K562 (cell line): ENCODE data around the gene MYH9. TPM values are rescaled to one million over a fixed set of nuclear protein-coding genes. Genes with fewer than 3 reads are reported as not detected.

ENCODE experiments used
- ATAC-seq: fragments of 200-7000 bp; cut with Tn5 transposase; 3 replicates; pipeline ENCODE4 v1.9.1; 2020; ENCODE audit warnings: moderate library complexity
- BruUV-seq: library from RNA; stranded (reverse); fragments of 400-500 nt; replicated peaks from 2 replicates; lab custom pipeline; 2021; lab: Mats Ljungman, UMichigan
- CTCF ChIA-PET: fragments of 300-600 bp; formaldehyde crosslinking; extraction: SDS; loops from one replicate; lab custom pipeline; 2021; ENCODE audit warnings: low intra/inter-chr PET ratio; lab: Yijun Ruan, JAX
- POLR2A ChIA-PET: fragments of 300-600, 350-650 bp; sonication (Branson Sonifier 250); formaldehyde crosslinking; extraction: SDS; loops from one replicate; lab custom pipeline; 2021; ENCODE audit warnings: antibody characterized with exemption, inconsistent platforms; lab: Yijun Ruan, JAX
- DNase-seq, 4 experiments: peaks; one replicate each; pipeline versions ENCODE4 v3.0.0 to v3.0.0-alpha.2; 2011 to 2018; ENCODE audit warnings: low spot score in 3 of 4, mixed read lengths in 3 of 4; ENCODE audit errors: extremely low read depth in 1 of 4
- FAIRE-seq: peaks from 2 replicates; lab custom pipeline; 2011; peaks lifted over from hg19 to GRCh38; lab: Jason Lieb, UNC
- H2AFZ ChIP-seq: 2 replicates; pipeline ENCODE4 v1.6.0; 2011; ENCODE audit warnings: low read depth, low read length, control low read depth, inconsistent platforms
- H3K27ac ChIP-seq: fragments of 200-600 bp; 3 replicates; pipeline ENCODE4 v1.8.0; 2011; ENCODE audit warnings: low read depth, mild to moderate bottlenecking, control low read depth, inconsistent platforms, low read length, moderate library complexity, mixed read lengths; ENCODE audit errors: extremely low read depth
- H3K27me3 ChIP-seq, 2 experiments: fragments of 300-600 bp in 1 of 2; 2 replicates in 1 of 2; 3 replicates in 1 of 2; pipeline versions ENCODE4 v1.6.0 to v1.8.0; 2011; ENCODE audit warnings: inconsistent platforms in 2 of 2, low read length in 2 of 2, mild to moderate bottlenecking in 1 of 2, mixed read lengths in 1 of 2, moderate library complexity in 1 of 2; ENCODE audit not compliant: control insufficient read depth in 2 of 2, insufficient read depth in 2 of 2
- H3K36me3 ChIP-seq: fragments of 300-600 bp; 3 replicates; pipeline ENCODE4 v1.8.0; 2011; ENCODE audit warnings: mild to moderate bottlenecking, low read length, inconsistent platforms; ENCODE audit not compliant: control insufficient read depth, insufficient read depth
- H3K4me1 ChIP-seq, 2 experiments: fragments of 200-600 bp in 1 of 2; replicated peaks in 1 of 2; 2 replicates in 1 of 2; 3 replicates in 1 of 2; pipeline versions ENCODE4 v1.5.1 to v1.8.0; 2011; ENCODE audit warnings: inconsistent platforms in 2 of 2, low read length in 2 of 2, mild to moderate bottlenecking in 1 of 2, mixed read lengths in 1 of 2, moderate library complexity in 1 of 2; ENCODE audit not compliant: control insufficient read depth in 2 of 2, insufficient read depth in 2 of 2
- H3K4me2 ChIP-seq: 2 replicates; pipeline ENCODE4 v1.6.1; 2011; ENCODE audit warnings: low read length, control low read depth, inconsistent platforms, mixed read lengths; ENCODE audit not compliant: insufficient read depth
- H3K4me3 ChIP-seq: fragments of 200-600 bp; sonication (generic), shearing (Covaris generic); 2 replicates; pipeline ENCODE4 v1.5.1; 2016; ENCODE audit warnings: control low read depth, inconsistent platforms
- H3K79me2 ChIP-seq: fragments of 200-600 bp; 3 replicates; pipeline ENCODE4 v1.8.0; 2011; ENCODE audit warnings: low read length, inconsistent platforms; ENCODE audit not compliant: control insufficient read depth, insufficient read depth
- H3K9ac ChIP-seq, 2 experiments: 2 replicates each; pipeline versions ENCODE4 v1.6.0 to v1.6.1; 2011; ENCODE audit warnings: low read depth in 2 of 2, low read length in 2 of 2, control low read depth in 1 of 2, inconsistent platforms in 1 of 2, mild to moderate bottlenecking in 1 of 2, mixed read lengths in 1 of 2; ENCODE audit not compliant: insufficient read depth in 1 of 2
- H3K9me1 ChIP-seq: one replicate; pipeline ENCODE4 v1.6.0; 2011; ENCODE audit warnings: inconsistent platforms, mild to moderate bottlenecking, low read length, moderate library complexity; ENCODE audit not compliant: control insufficient read depth, insufficient read depth
- H3K9me3 ChIP-seq: replicated peaks from 2 replicates; pipeline ENCODE4 v1.5.1; 2011; ENCODE audit warnings: low read depth, low read length, inconsistent platforms; ENCODE audit not compliant: control insufficient read depth, insufficient read depth
- H4K20me1 ChIP-seq: replicated peaks from 2 replicates; pipeline ENCODE4 v1.6.1; 2011; ENCODE audit warnings: low read length, inconsistent platforms, mixed read lengths; ENCODE audit not compliant: control insufficient read depth, insufficient read depth
- ZNF316 ChIP-seq: fragments of 450-650 bp; IDR thresholded peaks from 2 replicates; pipeline ENCODE4 v1.6.1; 2016
- ZNF696 ChIP-seq: fragments of 250-450 bp; sonication (Bioruptor Pico); conservative IDR thresholded peaks from 2 replicates; pipeline ENCODE4 v1.4.0; 2020; ENCODE audit warnings: mild to moderate bottlenecking, moderate library complexity
- WGBS: fragments of 100-300 bp; shearing (Covaris generic); methylation state at CpG from one replicate; pipeline ENCODE4 v1.1.6; 2016; ENCODE audit warnings: low coverage, mixed read lengths; ENCODE audit not compliant: insufficient coverage; ENCODE audit errors: missing lambda C conversion rate; 5-methylcytosine and 5-hydroxymethylcytosine counted together
- in situ Hi-C: fragments of 300-500 bp; cut with MboI; formaldehyde crosslinking; loops from 4 replicates; pipeline ENCODE4 v1.15.0; 2018; ENCODE audit warnings: inconsistent platforms, mixed read lengths
- intact Hi-C: fragments of 100-400 bp; cut with micrococcal nuclease; formaldehyde crosslinking; loops from 2 replicates; pipeline ENCODE4 v1.14.2; 2022
- polyA plus RNA-seq, 8 experiments: library from polyadenylated mRNA; depleted of rRNA in 4 of 8; stranded (reverse) in 5 of 8; unstranded in 3 of 8; fragments of >200 nt; fragmentation: Nextera tagmentation in 2 of 8; fragmentation: Illumina TruSeq in 1 of 8; extraction: Ambion mirVana in 2 of 8; extraction: Trizol in 1 of 8; gene quantifications; 2 replicates each; pipeline versions ENCODE4 v1.2.1 to v1.2.3, GENCODE V29; 2011 to 2014; ENCODE audit warnings: inconsistent platforms in 1 of 8, missing spikeins in 1 of 8
- total RNA-seq, 7 experiments: library from RNA; depleted of rRNA in 6 of 7; stranded (reverse); fragments of >200 nt in 6 of 7; fragmentation: Illumina TruSeq in 2 of 7; extraction: Trizol in 2 of 7; gene quantifications; 2 replicates each; pipeline versions ENCODE4 v1.2.1 to v1.2.3, GENCODE V29; 2011 to 2021; ENCODE audit warnings: low replicate concordance in 1 of 7

Gene MYH9
- total and polyA plus RNA-seq, 9 of the 15 experiments (the other 6 are each of a cell fraction or from before 2014, with no cell fraction given), result 0.71 to 111 (median 24.6) TPM

DNA sequence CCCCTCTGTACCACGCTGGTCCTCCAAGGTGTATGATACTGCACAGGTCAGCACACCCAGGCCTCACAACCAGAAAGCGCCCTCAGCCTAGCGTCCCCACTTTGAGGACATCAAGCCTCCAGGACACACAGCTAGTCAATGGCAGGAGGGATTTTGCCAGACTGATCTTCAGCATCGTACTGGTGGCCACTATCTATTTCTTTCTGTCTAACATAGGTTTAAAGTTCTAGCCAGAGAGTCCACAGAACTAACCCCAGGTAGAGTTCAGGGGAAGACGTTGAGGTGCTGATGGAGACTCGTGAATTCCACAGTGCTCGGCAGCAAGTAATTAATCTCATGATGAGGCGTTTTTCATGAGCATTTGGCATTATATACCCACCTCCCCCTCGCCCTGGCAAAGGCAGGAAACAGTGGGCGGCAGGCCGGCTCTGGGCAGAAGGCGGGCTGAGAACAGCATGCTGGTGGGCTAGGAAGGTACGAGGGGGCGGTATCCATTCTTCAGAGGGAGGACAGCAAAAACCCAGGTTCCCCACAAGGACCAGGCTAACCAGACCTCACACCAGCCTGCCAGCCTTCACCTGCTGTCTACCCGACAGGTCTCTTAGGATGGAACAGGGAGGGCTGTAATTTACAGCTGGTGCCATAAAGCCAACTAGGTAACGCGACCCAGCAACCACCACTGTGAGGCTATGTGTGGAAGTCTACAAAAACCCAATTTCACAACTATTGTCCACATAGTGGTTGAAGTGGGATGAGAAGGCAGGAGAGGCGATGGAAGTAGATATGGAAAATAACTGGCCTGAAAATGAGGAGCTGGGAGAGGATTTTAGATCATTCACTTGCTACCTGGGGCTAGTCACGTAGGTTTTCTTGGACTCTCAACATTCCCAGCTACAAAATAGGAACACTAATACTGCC is 18.5 kb downstream of the MYH9 start:
- H4K20me1 ChIP-seq, result peaks cover 43% of the 10 kb centered on the region
- peak overlapping the region; percentile 60 for H3K4me2 ChIP-seq
- H2AFZ ChIP-seq, result no peak overlapping the region
- ChIA-PET POLR2A (interaction anchor here (0.6 to 1.2 kb wide), 6 partner anchors 9 to 328 kb away, joined by 3 to 6 read pairs (median 4); partner anchors contain the start of gene MYH9), CTCF (no interaction called here)
- no peak for TF ChIP-seq ZNF696 (CRISPR knock-in tag)
- peak; percentile 15; the same call in 1 of the 2 replicates for TF ChIP-seq ZNF316
- H3K4me3 ChIP-seq, result no peak overlapping the region
- intact Hi-C loops (loop anchor here (5.0 kb wide), 2 partner anchors 53 to 98 kb away; no protein-coding TSS in a partner anchor), in situ Hi-C loops (no loop called here)
- WGBS, result 45% methylated on average over 15 of the region's 19 CpGs
- peaks cover 46 to 50% of the 10 kb centered on the region in 2 experiments for H3K4me1 ChIP-seq
- H3K36me3 ChIP-seq, result peaks cover 9% of the 10 kb centered on the region; the same call in 1 of the 3 replicates
- FAIRE-seq, result no peak
- no peaks in the 10 kb centered on the region for H3K9me3 ChIP-seq
- no peak overlapping the region for H3K9ac ChIP-seq
- no peaks in the 10 kb centered on the region for H3K27me3 ChIP-seq
- no TSS peak for BruUV-seq
- peaks cover 68% of the 10 kb centered on the region for H3K79me2 ChIP-seq
- peak overlapping the region; percentile 56; the same call in 2 of the 3 replicates for H3K27ac ChIP-seq
- no peaks in the 10 kb centered on the region for H3K9me1 ChIP-seq
- no peak for DNase-seq
- peak; percentile 6 for ATAC-seq
